Right cardiac atrium (tissue), 5 donors: ENCODE data around the gene FKBP4. TPM values are rescaled to one million over a fixed set of nuclear protein-coding genes. Genes with fewer than 3 reads are reported as not detected.

ENCODE experiments used
- ATAC-seq, 2 donors: fragments of 200-7000 bp; cut with Tn5 transposase; one replicate each; pipeline versions ENCODE4 v1.8.0 to v1.9.1; 2020; ENCODE audit warnings: moderate library complexity in 2 of 2, mild to moderate bottlenecking in 1 of 2
- DNase-seq, 3 donors: peaks; one replicate each; pipeline ENCODE4 v3.0.0-alpha.2; 2020
- H3K27ac ChIP-seq: one replicate; pipeline ENCODE4 v1.5.1; 2013; ENCODE audit warnings: mild to moderate bottlenecking, low read length, control low read depth, moderate library complexity
- H3K27me3 ChIP-seq: one replicate; pipeline ENCODE4 v1.6.1; 2013; ENCODE audit not compliant: control insufficient read depth, insufficient read depth
- H3K4me1 ChIP-seq: one replicate; pipeline ENCODE4 v1.6.1; 2013; ENCODE audit warnings: low read length; ENCODE audit not compliant: control insufficient read depth, insufficient read depth
- H3K4me3 ChIP-seq: one replicate; pipeline ENCODE4 v1.5.1; 2013; ENCODE audit warnings: low read length, control low read depth
- H3K9me3 ChIP-seq: one replicate; pipeline ENCODE4 v1.6.1; 2013; ENCODE audit warnings: low read length; ENCODE audit not compliant: control insufficient read depth
- WGBS: extraction: QIAGEN DNeasy Blood & Tissue Kit; methylation state at CpG from one replicate; pipeline ENCODE4 v1.1.7; 2013; 5-methylcytosine and 5-hydroxymethylcytosine counted together
- intact Hi-C, 4 donors: fragments of 100-400 bp; cut with DNase I; formaldehyde crosslinking; loops; one replicate each; pipeline versions ENCODE4 v1.11.0 to v1.14.0; 2022 to 2023
- polyA plus RNA-seq: library from polyadenylated mRNA; stranded (reverse); fragments of 200-250 nt; gene quantifications from one replicate; pipeline ENCODE4 v1.2.3, GENCODE V29; 2013
- total RNA-seq, 4 donors: library from RNA; stranded (reverse); fragmentation: NEBNext Ultra II Directional; extraction: Animal tissue kit (Norgen Biotek cat#: 25700); gene quantifications; one replicate each; pipeline ENCODE4 v1.2.1, GENCODE V29; 2021
- donor health status: healthy with polysubstance abuse.
- donor health status: DM: no; HTN: yes; CAD: no.
- donor health status: DM: no; HTN: no; CAD: no.
- donor health status: DM: no; HTN: yes; CAD: no; lungs with severe emphysema.
- donor health status: DM: yes; HTN: yes; CAD: no.

FKBP4 gene
- total and polyA plus RNA-seq, 5 donors, result 32.4 to 65.2 (median 51.5) TPM

DNA sequence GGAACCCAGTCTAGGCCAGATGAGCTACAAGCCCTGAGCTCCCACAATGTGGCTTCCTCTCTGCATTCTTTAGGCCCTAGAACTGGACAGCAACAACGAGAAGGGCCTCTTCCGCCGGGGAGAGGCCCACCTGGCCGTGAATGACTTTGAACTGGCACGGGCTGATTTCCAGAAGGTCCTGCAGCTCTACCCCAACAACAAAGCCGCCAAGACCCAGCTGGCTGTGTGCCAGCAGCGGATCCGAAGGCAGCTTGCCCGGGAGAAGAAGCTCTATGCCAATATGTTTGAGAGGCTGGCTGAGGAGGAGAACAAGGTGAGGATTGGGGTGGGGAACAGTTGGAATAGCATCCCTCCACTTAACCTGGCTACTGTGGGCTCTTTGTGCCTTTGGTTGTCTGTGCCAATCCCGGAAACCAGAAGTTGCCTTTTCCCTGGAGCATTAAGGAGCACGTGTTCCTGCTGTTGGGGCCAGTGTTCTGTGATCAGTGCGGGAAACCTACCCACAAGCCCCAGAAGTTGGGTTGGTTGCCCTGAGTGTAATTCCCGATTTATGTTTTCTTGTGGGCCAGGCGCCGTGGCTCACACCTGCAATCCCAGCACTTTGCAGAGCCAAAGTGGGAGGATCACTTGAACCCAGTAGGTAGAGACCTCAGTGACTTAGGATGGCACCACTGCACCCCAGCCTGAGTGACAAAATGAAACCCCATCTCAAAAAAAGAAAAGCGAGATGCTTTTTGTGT, 6.4 kb downstream of the FKBP4 start:
- intact Hi-C loops, result no loop called here
- Histone ChIP-seq H3K9me3 (no peaks in the 10 kb centered on the region), H3K27me3 (no peaks in the 10 kb centered on the region), H3K27ac (no peak overlapping the region), H3K4me3 (no peak overlapping the region), H3K4me1 (peaks cover 17% of the 10 kb centered on the region)
- WGBS, result 64% methylated on average over 16 of the region's 16 CpGs
- ATAC-seq (no peak), DNase-seq (peak in 2 of 3 donors; percentile 59 to 62)

DNA sequence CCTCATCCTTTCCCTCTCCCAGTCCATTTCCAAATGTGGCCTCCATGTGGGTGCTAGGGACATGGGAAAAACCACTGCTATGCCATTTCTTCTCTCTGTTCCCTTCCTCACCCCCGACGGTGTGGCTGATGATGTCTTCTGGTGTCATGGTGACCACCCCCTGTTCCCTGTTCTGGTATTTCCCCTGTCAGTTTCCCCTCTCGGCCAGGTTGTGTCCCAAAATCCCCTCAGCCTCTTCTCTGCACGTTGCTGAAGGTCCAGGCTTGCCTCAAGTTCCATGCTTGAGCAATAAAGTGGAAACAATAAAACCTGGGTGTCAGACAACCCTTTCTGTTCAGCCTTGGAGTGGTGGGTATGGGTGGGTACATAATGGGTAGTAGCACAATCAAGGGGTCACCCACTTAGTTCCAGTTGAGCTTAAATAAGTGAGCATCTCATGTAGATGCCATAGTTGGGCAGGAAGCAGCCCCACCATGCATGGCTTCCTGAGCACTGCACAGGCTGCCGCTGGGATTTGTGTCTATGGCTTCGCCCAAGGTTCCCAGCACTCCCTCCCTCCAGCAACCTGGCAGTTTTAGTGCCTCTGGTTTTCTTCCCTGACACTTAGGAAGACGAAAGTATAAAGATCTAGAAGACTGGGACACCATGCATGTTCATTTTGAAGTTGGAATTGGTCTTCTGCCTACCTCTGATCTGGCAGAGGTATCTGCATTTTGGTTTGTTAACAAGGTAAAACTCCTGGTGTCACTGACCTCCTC, 9.0 kb downstream of the FKBP4 start:
- no peak for ATAC-seq
- no peaks in the 10 kb centered on the region for H3K27me3 ChIP-seq
- peak overlapping the region; percentile 3 for H3K27ac ChIP-seq
- no peak overlapping the region for H3K4me3 ChIP-seq
- intact Hi-C loops, result no loop called here
- peaks cover 3% of the 10 kb centered on the region for H3K4me1 ChIP-seq
- DNase-seq, result no peak
- 78% methylated on average over 7 of the region's 7 CpGs for WGBS
- H3K9me3 ChIP-seq, result no peaks in the 10 kb centered on the region

- intact Hi-C loops, result no loop called here
- peak; percentile 70 to 86 (median 83) for DNase-seq
Observed at GRCh38 chr12:2804393-2805142, 9.8 kb downstream of the FKBP4 start.

DNA sequence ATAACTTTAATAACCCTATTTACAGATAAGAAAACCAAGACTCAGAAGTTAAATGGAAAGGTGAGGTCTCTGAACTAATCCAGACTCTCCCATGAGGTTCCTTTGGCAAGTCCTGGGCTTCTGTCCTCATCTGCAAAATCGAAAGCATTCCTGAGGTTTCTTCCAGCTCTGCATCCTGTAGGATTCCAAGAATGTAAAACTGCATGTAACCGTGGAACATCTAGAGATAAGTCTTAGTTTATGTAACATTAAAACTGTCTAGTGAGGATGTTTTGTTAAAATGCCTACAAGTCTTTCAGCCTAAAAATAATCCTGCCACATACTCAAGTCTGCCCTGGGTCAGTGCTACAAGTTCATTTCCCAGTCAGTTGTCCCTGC, 10.4 kb downstream of the FKBP4 start:
- no peaks in the 10 kb centered on the region for H3K27me3 ChIP-seq
- intact Hi-C loops, result no loop called here
- DNase-seq (no peak), ATAC-seq (no peak)
- no peak overlapping the region for H3K4me3 ChIP-seq
- no peaks in the 10 kb centered on the region for H3K9me3 ChIP-seq
- H3K27ac ChIP-seq, result no peak overlapping the region
- peaks cover 3% of the 10 kb centered on the region for H3K4me1 ChIP-seq
- 36% methylated on average over 2 of the region's 2 CpGs for WGBS

More at GRCh38 chr12:2804393-2805142, 9.8 kb downstream of the FKBP4 start:
- H3K27ac ChIP-seq, result no peak overlapping the region
- peaks cover 3% of the 10 kb centered on the region for H3K4me1 ChIP-seq
- ATAC-seq, result peak; percentile 67 to 81
- H3K4me3 ChIP-seq, result no peak overlapping the region
- 49% methylated on average over 5 of the region's 5 CpGs for WGBS
- no peaks in the 10 kb centered on the region for H3K9me3 ChIP-seq
- no peaks in the 10 kb centered on the region for H3K27me3 ChIP-seq

GRCh38 chr12:2806700-2807099, 11.9 kb downstream of the FKBP4 start:
- intact Hi-C loops, result no loop called here
- Histone ChIP-seq H3K9me3 (no peaks in the 10 kb centered on the region), H3K27ac (no peak overlapping the region), H3K27me3 (no peaks in the 10 kb centered on the region), H3K4me1 (no peaks in the 10 kb centered on the region), H3K4me3 (no peak overlapping the region)
- 95% methylated on average over 6 of the region's 6 CpGs for WGBS
- DNase-seq (no peak), ATAC-seq (no peak)

- H3K9me3 ChIP-seq, result no peaks in the 10 kb centered on the region
- DNase-seq, result no peak
- 83% methylated on average over 5 of the region's 5 CpGs for WGBS
- peak overlapping the region; percentile 54 for H3K4me3 ChIP-seq
- H3K4me1 ChIP-seq, result no peaks in the 10 kb centered on the region
- H3K27ac ChIP-seq, result no peak overlapping the region
- H3K27me3 ChIP-seq, result no peaks in the 10 kb centered on the region
- intact Hi-C loops, result no loop called here
- ATAC-seq, result no peak
Observed at GRCh38 chr12:2811801-2812200, 17.0 kb downstream of the FKBP4 start.

- H3K4me1 ChIP-seq, result no peaks in the 10 kb centered on the region
- ATAC-seq, result peak; percentile 99
- DNase-seq, result peak; percentile 99 to 100 (median 99)
- peak within 1 kb of the TSS; percentile 58 for H3K4me3 ChIP-seq
- no peaks in the 10 kb centered on the region for H3K27me3 ChIP-seq
- under 1% methylated on average over 48 of the region's 48 CpGs for WGBS
- no peaks in the 10 kb centered on the region for H3K9me3 ChIP-seq
- intact Hi-C loops, result no loop called here
- peak within 1 kb of the TSS; percentile 83 for H3K27ac ChIP-seq
Observed at GRCh38 chr12:2812290-2813213, 17.8 kb downstream of the FKBP4 start, which contains the start of gene ITFG2. Gene ITFG2, plus strand, starts transcription at chr12:2812668. Its CDS starts 93 bp downstream, at chr12:2812761.

DNA sequence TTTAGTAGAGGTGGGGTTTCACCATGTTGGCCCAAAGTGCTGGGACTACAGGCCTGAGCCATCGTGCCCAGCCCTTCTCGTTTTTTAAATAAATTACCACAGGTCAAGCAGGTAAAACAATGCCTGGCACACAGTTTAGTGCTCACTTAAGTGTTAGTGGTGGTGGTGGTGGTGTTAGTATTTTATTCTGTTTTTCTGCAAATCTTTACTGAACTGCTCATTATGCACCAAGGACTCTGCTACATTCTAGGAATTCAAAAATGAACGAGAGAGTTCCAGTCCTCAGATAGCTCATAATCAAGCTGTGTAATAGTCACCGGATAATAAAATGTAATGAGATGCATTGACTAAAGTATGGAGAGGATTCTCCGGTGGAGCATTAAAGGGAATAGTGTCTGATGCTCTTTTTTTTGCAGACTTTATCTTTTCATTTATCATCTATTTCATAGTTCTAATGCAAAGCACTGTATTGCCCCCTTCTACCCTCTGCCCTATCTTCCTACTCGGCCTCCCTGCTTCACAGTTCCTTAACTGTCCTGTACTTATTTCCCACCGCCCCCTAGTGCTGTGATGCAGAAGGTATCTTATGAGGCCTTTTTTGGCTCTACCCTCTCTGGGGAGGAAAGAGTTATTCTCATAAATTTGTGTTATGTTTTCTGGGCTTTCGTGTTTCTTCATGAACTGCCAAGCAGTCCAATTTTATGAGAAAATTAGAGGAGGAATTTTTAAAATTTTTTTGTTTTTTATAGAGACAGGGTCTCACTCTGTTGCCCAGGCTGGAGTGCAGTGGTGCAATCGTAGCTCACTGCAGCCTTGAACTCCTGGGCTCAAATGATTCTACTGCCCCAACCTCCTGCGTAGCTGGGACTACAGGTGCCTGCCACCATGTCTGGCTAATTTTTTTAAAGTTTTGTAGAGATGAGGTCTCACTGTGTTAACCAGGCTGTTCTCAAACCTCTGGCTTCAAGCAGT, 18.7 kb downstream of the FKBP4 start:
- intact Hi-C loops, result no loop called here
- Histone ChIP-seq H3K9me3 (no peaks in the 10 kb centered on the region), H3K27me3 (no peaks in the 10 kb centered on the region), H3K4me1 (no peaks in the 10 kb centered on the region), H3K27ac (peak overlapping the region; percentile 83), H3K4me3 (peak overlapping the region; percentile 58)
- DNase-seq, result peak in 1 of 3 donors; percentile 44
- peak; percentile 42 to 52 for ATAC-seq
- 16% methylated on average over 10 of the region's 10 CpGs for whole genome bisulfite sequencing

GRCh38 chr12:2819810-2820209, 25.0 kb downstream of the FKBP4 start:
- no peaks in the 10 kb centered on the region for H3K4me1 ChIP-seq
- H3K27me3 ChIP-seq, result no peaks in the 10 kb centered on the region
- no peak overlapping the region for H3K4me3 ChIP-seq
- ATAC-seq, result no peak
- intact Hi-C loops, result no loop called here
- DNase-seq, result no peak
- H3K9me3 ChIP-seq, result no peaks in the 10 kb centered on the region
- WGBS, result 93% methylated on average over 15 of the region's 15 CpGs
- no peak overlapping the region for H3K27ac ChIP-seq
